GM21390 (cell line): ENCODE data around the gene SMURF1.

ENCODE experiments used
- ATAC-seq: cut with Tn5 transposase; IDR thresholded peaks from one replicate; pipeline ENCODE4 v1.9.1; 2021; ENCODE audit not compliant: unreplicated experiment

SMURF1 gene

DNA sequence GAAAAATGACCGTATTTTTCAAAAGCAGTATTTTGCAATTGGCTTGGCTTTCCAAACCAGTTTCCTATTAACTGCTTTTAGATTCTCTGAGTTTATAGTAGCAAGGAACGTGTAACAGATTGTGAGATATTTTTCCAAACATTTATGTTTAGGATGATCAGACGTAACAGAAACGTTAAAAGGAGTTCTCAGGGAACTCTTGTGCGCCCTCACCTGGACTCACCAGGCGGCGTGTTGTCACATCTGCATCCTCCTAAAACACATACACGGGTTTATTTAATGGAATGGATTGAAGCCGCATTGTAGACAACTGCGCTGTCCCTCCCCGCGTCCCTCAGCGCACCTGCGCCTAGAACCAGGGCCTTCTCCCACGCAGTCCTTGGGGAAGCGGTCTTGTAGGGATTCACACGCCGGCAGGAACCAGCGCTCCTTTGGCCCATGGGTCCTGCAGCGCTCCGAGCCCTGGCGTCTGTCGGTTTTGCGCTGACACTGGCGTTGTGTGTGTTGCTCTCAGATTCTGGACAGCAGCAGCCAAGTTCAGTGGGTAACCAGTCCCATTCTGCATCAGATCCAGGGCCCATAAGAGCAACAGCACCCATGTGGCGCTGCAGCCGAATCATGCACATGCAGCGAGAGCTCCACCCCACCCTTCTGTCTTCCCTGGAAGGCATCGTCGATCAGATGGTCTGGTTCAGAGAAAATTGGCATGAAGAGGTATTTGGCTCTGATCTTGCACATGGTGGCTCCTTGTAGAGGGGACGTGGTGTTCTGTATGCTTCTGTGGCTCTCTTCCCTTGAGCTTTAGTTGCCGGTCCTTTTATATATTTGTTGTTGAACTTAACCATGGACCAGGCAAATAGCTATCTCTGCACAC lies 150.6 kb downstream of the SMURF1 start:
- no peak for ATAC-seq

DNA sequence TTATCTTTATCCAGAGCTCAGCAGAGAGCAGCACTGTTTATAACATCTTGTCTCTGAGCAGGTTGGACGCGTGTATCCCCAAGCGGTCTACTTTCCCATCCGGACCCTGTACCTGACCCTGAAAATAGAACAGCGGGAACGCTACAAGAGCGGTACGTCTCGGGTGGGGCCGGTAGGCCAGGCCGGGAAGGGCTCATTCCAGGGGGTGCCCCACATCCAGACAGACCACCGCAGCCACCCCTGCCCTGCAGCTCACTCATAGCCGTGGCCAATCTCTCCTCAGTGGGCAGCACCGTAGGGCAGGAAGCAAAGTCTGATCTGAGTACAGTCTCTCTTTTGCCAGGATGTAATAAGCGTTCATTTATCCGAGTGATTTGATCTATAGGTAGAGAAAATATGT lies 151.8 kb downstream of the SMURF1 start:
- ATAC-seq = no peak

DNA sequence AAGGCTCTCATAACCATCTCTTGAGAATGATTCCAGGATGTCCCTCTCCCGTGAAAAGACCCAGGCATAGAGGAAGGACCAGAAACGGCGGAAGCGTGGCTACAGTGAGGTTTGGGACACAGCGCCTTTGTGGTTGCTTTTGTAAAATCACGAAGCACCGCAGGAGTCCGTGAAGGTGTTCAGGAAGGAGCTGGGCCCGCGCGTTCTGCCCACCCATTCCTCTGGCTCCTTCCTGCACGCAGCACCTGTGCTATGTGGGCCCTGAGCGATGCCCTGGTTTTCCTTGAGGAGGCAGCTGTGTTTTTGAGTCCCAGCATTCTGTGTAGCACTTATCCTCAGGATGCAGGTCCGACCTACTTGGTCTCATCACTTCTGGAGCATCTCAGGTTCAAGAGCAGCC lies 152.8 kb downstream of the SMURF1 start:
- ATAC-seq = no peak

DNA sequence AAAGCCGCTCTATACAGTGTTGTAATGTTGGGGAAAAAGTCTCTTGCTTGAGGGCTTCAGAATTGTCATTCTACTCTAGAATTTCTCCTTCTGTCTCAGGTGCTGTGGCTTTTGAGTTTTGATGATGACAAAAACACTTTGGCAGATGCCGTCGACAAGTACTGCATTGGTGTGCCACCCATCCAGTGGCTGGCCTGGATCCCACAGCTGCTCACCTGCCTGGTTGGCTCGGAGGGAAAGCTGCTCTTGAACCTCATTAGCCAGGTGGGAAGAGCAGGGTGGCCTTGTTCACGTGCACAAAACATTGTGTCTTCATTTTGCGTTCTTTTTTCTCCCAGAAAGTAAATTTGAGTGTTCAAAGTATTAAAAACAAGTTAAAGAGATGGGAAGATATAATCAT lies 153.6 kb downstream of the SMURF1 start:
- ATAC-seq = no peak

- no peak for ATAC-seq
Observed at GRCh38 chr7:98988641-98989040, 155.3 kb downstream of the SMURF1 start.

- no peak for ATAC-seq
Observed at GRCh38 chr7:98985945-98986344, 158.0 kb downstream of the SMURF1 start.

GRCh38 chr7:98985406-98985805 lies 158.5 kb downstream of the SMURF1 start:
- no peak for ATAC-seq

GRCh38 chr7:98984126-98984525 lies 159.8 kb downstream of the SMURF1 start:
- ATAC-seq = no peak

GRCh38 chr7:98982686-98983085 lies 161.2 kb downstream of the SMURF1 start:
- no peak for ATAC-seq

DNA sequence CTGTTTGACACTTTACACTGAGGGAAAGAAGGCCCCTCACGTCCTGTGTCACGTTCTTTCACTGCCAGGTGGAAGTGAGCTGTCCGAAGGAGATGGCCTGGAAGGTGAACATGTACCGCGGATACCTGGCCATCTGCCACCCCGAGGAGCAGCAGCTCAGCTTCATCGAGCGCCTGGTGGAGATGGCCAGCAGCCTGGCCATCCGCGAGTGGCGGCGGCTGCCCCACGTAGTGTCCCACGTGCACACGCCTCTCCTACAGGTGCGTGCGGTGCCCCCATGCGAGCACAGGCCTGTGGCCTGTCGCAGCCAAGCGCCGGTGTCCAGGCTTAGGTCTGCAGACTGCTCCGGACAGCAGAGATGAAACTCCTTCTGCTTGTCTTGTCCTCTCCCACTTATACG lies 162.2 kb downstream of the SMURF1 start:
- no peak for ATAC-seq

GRCh38 chr7:98978672-98979071 lies 165.2 kb downstream of the SMURF1 start:
- ATAC-seq = no peak
